ENCODE measurements around the gene LAMP1. TPM values are rescaled to one million over a fixed set of nuclear protein-coding genes. Genes with fewer than 3 reads are reported as not detected.

Gene LAMP1
- total RNA-seq, 1 donor from 2014 or later, result 116 TPM

DNA sequence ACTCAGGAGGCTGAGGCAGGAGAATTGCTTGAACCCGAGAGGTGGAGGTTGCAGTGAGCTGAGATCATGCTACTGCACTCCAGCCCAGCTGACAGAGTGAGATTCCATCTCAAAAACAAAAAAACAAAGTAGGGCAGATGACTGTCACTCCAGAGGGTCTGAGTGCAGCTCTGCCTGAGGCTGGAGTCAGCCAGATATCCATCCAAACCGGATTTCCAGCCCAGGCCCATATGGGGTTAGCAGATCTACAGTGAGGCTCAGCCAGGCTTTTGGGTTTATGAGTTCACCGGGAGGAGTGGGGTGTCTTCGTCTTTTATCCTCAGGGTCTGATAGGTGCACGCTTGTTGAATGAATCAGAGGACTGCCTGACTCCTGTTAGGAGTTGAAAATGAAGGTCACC is 19.0 kb downstream of the LAMP1 start:
- Mint-ChIP-seq H3K27me3 (ENCODE audit: low read depth) (no peaks in the 10 kb centered on the region), H3K4me3 (no peak overlapping the region), H3K27ac (no peak overlapping the region), H3K9me3 (no peaks in the 10 kb centered on the region), H3K36me3 (peaks cover 12% of the 10 kb centered on the region), H3K4me1 (no peaks in the 10 kb centered on the region)
- TF ChIP-seq, protein P1, sequence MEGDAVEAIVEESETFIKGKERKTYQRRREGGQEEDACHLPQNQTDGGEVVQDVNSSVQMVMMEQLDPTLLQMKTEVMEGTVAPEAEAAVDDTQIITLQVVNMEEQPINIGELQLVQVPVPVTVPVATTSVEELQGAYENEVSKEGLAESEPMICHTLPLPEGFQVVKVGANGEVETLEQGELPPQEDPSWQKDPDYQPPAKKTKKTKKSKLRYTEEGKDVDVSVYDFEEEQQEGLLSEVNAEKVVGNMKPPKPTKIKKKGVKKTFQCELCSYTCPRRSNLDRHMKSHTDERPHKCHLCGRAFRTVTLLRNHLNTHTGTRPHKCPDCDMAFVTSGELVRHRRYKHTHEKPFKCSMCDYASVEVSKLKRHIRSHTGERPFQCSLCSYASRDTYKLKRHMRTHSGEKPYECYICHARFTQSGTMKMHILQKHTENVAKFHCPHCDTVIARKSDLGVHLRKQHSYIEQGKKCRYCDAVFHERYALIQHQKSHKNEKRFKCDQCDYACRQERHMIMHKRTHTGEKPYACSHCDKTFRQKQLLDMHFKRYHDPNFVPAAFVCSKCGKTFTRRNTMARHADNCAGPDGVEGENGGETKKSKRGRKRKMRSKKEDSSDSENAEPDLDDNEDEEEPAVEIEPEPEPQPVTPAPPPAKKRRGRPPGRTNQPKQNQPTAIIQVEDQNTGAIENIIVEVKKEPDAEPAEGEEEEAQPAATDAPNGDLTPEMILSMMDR (IDR thresholded peaks at IDR 0.05; ENCODE audit: unreplicated experiment), result no peak
- no peak for DNase-seq (ENCODE audit: low spot score in 2 of 2, unreplicated experiment in 2 of 2)

- TF ChIP-seq, protein P1 (IDR thresholded peaks at IDR 0.05; ENCODE audit: unreplicated experiment), result no peak
- H3K9me3 Mint-ChIP-seq, result no peaks in the 10 kb centered on the region
- H3K27ac Mint-ChIP-seq, result no peak overlapping the region
- no peak for DNase-seq (ENCODE audit: low spot score in 2 of 2, unreplicated experiment in 2 of 2)
- no peak overlapping the region for H3K4me3 Mint-ChIP-seq
- H3K36me3 Mint-ChIP-seq, result peaks cover 14% of the 10 kb centered on the region
- H3K27me3 Mint-ChIP-seq (ENCODE audit: low read depth), result no peaks in the 10 kb centered on the region
- H3K4me1 Mint-ChIP-seq, result no peaks in the 10 kb centered on the region
These were observed 20.0 kb downstream of the LAMP1 start for GRCh38 chr13:113317031-113317430.

DNA sequence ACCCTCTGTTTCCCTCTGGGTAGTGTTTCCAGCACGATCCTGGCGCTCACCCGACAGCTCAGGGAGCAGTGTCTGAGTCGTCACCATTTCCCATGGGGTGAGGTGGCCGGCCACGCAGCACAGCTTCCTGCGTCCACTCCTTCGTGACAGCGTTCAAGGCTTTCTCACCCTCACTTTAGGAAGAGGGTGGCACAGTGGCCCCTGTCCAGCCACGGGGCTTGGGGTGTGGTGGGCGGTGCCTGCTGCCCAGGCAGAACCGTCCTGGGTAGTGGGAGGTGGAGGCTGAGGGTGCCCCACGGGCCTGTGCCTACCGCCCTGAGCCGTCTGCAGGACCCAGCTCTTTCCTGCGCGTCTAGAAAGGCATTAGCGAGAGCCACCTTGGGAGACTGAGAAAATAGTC is 21.9 kb downstream of the LAMP1 start:
- no peak for DNase-seq (ENCODE audit: low spot score in 2 of 2, unreplicated experiment in 2 of 2)
- TF ChIP-seq, protein P1 (IDR thresholded peaks at IDR 0.05; ENCODE audit: unreplicated experiment), result no peak
- Mint-ChIP-seq H3K27ac (no peak overlapping the region), H3K27me3 (ENCODE audit: low read depth) (no peaks in the 10 kb centered on the region), H3K4me1 (no peaks in the 10 kb centered on the region), H3K4me3 (no peak overlapping the region), H3K36me3 (peaks cover 28% of the 10 kb centered on the region), H3K9me3 (no peaks in the 10 kb centered on the region)

GRCh38 chr13:113319371-113319770 is 22.3 kb downstream of the LAMP1 start:
- Mint-ChIP-seq H3K9me3 (no peaks in the 10 kb centered on the region), H3K36me3 (peaks cover 33% of the 10 kb centered on the region), H3K4me3 (no peak overlapping the region), H3K27me3 (ENCODE audit: low read depth) (no peaks in the 10 kb centered on the region), H3K27ac (no peak overlapping the region), H3K4me1 (no peaks in the 10 kb centered on the region)
- no peak for DNase-seq (ENCODE audit: low spot score in 2 of 2, unreplicated experiment in 2 of 2)
- TF ChIP-seq, protein P1 (IDR thresholded peaks at IDR 0.05; ENCODE audit: unreplicated experiment), result no peak

GRCh38 chr13:113320226-113320875 is 23.3 kb downstream of the LAMP1 start:
- no peak overlapping the region for H3K27ac Mint-ChIP-seq
- no peaks in the 10 kb centered on the region for H3K27me3 Mint-ChIP-seq (ENCODE audit: low read depth)
- DNase-seq (ENCODE audit: low spot score in 2 of 2, unreplicated experiment in 2 of 2), result no peak
- no peaks in the 10 kb centered on the region for H3K9me3 Mint-ChIP-seq
- H3K4me3 Mint-ChIP-seq, result no peak overlapping the region
- peaks cover 36% of the 10 kb centered on the region for H3K36me3 Mint-ChIP-seq
- H3K4me1 Mint-ChIP-seq, result no peaks in the 10 kb centered on the region
- TF ChIP-seq, protein P1 (IDR thresholded peaks at IDR 0.05; ENCODE audit: unreplicated experiment), result no peak

- Mint-ChIP-seq H3K9me3 (no peaks in the 10 kb centered on the region), H3K27ac (no peak overlapping the region), H3K4me3 (no peak overlapping the region), H3K27me3 (ENCODE audit: low read depth) (no peaks in the 10 kb centered on the region), H3K36me3 (peaks cover 36% of the 10 kb centered on the region), H3K4me1 (no peaks in the 10 kb centered on the region)
- no peak for DNase-seq (ENCODE audit: low spot score in 2 of 2, unreplicated experiment in 2 of 2)
- TF ChIP-seq, protein P1 (IDR thresholded peaks at IDR 0.05; ENCODE audit: unreplicated experiment), result no peak
These were observed 24.5 kb downstream of the LAMP1 start for GRCh38 chr13:113321546-113321945.

Data from mesothelial cell of epicardium (in vitro differentiated cells).